ENCODE results near the gene ITGA2.

The ITGA2 gene

GRCh38 chr5:52977264-52977897 is 11.8 kb upstream of the ITGA2 start:
- Histone ChIP-seq H3K36me3 (ENCODE audit: insufficient read depth, insufficient read length, low read length) (no peaks in the 10 kb centered on the region), H3K4me1 (ENCODE audit: insufficient read depth, insufficient read length) (no peaks in the 10 kb centered on the region), H3K9ac (ENCODE audit: insufficient read length, low read depth) (no peak overlapping the region), H3K9me3 (ENCODE audit: insufficient read depth, low read length) (peaks cover 8% of the 10 kb centered on the region; the same call in 1 of the 2 replicates), H3K27me3 (ENCODE audit: insufficient read depth, insufficient read length) (no peaks in the 10 kb centered on the region), H3K4me3 (ENCODE audit: insufficient read length, low read depth) (no peak overlapping the region)
- no peak for DNase-seq (ENCODE audit: low read depth, low spot score)
- no peak for TF ChIP-seq SUZ12 (IDR thresholded peaks at IDR 0.05; ENCODE audit: extremely low read depth, insufficient read depth, insufficient read length)
- no peak for TF ChIP-seq ZNF274 (IDR thresholded peaks at IDR 0.05; ENCODE audit: low read depth, low read length)
- TF ChIP-seq YY1 (IDR thresholded peaks at IDR 0.05; ENCODE audit: insufficient read depth, insufficient read length) = no peak

GRCh38 chr5:52981507-52981906 is 7.6 kb upstream of the ITGA2 start:
- no peak for TF ChIP-seq SUZ12 (IDR thresholded peaks at IDR 0.05; ENCODE audit: extremely low read depth, insufficient read depth, insufficient read length)
- no peak overlapping the region for H3K4me3 ChIP-seq (ENCODE audit: insufficient read length, low read depth)
- no peaks in the 10 kb centered on the region for H3K4me1 ChIP-seq (ENCODE audit: insufficient read depth, insufficient read length)
- no peak overlapping the region for H3K9ac ChIP-seq (ENCODE audit: insufficient read length, low read depth)
- H3K27me3 ChIP-seq (ENCODE audit: insufficient read depth, insufficient read length) = no peaks in the 10 kb centered on the region
- H3K9me3 ChIP-seq (ENCODE audit: insufficient read depth, low read length) = peaks cover 2% of the 10 kb centered on the region; the same call in 1 of the 2 replicates
- H3K36me3 ChIP-seq (ENCODE audit: insufficient read depth, insufficient read length, low read length) = no peaks in the 10 kb centered on the region
- no peak for DNase-seq (ENCODE audit: low read depth, low spot score)

- no peaks in the 10 kb centered on the region for H3K9me3 ChIP-seq (ENCODE audit: insufficient read depth, low read length)
- H3K4me1 ChIP-seq (ENCODE audit: insufficient read depth, insufficient read length) = no peaks in the 10 kb centered on the region
- no peak overlapping the region for H3K4me3 ChIP-seq (ENCODE audit: insufficient read length, low read depth)
- no peaks in the 10 kb centered on the region for H3K36me3 ChIP-seq (ENCODE audit: insufficient read depth, insufficient read length, low read length)
- no peak for TF ChIP-seq ZNF274 (IDR thresholded peaks at IDR 0.05; ENCODE audit: low read depth, low read length)
- DNase-seq (ENCODE audit: low read depth, low spot score) = no peak
- H3K27me3 ChIP-seq (ENCODE audit: insufficient read depth, insufficient read length) = peaks cover 19% of the 10 kb centered on the region
- no peak overlapping the region for H3K9ac ChIP-seq (ENCODE audit: insufficient read length, low read depth)
Observed at GRCh38 chr5:52983731-52984636, 5.2 kb upstream of the ITGA2 start.

- DNase-seq (ENCODE audit: low read depth, low spot score) = no peak
- TF ChIP-seq YY1 (IDR thresholded peaks at IDR 0.05; ENCODE audit: insufficient read depth, insufficient read length) (no peak), ZNF274 (IDR thresholded peaks at IDR 0.05; ENCODE audit: low read depth, low read length) (no peak), SUZ12 (IDR thresholded peaks at IDR 0.05; ENCODE audit: extremely low read depth, insufficient read depth, insufficient read length) (no peak)
Observed at GRCh38 chr5:52985306-52985705, 3.8 kb upstream of the ITGA2 start.

GRCh38 chr5:52987711-52988331 is 1.3 kb upstream of the ITGA2 start:
- Histone ChIP-seq H3K36me3 (ENCODE audit: insufficient read depth, insufficient read length, low read length) (no peaks in the 10 kb centered on the region), H3K4me3 (ENCODE audit: insufficient read length, low read depth) (no peak overlapping the region), H3K27me3 (ENCODE audit: insufficient read depth, insufficient read length) (peaks cover 42% of the 10 kb centered on the region), H3K9ac (ENCODE audit: insufficient read length, low read depth) (no peak overlapping the region), H3K4me1 (ENCODE audit: insufficient read depth, insufficient read length) (no peaks in the 10 kb centered on the region), H3K9me3 (ENCODE audit: insufficient read depth, low read length) (no peaks in the 10 kb centered on the region)
- no peak for TF ChIP-seq YY1 (IDR thresholded peaks at IDR 0.05; ENCODE audit: insufficient read depth, insufficient read length)
- TF ChIP-seq ZNF274 (IDR thresholded peaks at IDR 0.05; ENCODE audit: low read depth, low read length) = no peak
- no peak for TF ChIP-seq SUZ12 (IDR thresholded peaks at IDR 0.05; ENCODE audit: extremely low read depth, insufficient read depth, insufficient read length)
- no peak for DNase-seq (ENCODE audit: low read depth, low spot score)

More at GRCh38 chr5:52985306-52985705, 3.8 kb upstream of the ITGA2 start:
- H3K27me3 ChIP-seq (ENCODE audit: insufficient read depth, insufficient read length) = peaks cover 30% of the 10 kb centered on the region
- H3K9me3 ChIP-seq (ENCODE audit: insufficient read depth, low read length) = no peaks in the 10 kb centered on the region
- no peak overlapping the region for H3K4me3 ChIP-seq (ENCODE audit: insufficient read length, low read depth)
- H3K9ac ChIP-seq (ENCODE audit: insufficient read length, low read depth) = no peak overlapping the region
- H3K36me3 ChIP-seq (ENCODE audit: insufficient read depth, insufficient read length, low read length) = no peaks in the 10 kb centered on the region
- H3K4me1 ChIP-seq (ENCODE audit: insufficient read depth, insufficient read length) = no peaks in the 10 kb centered on the region

GRCh38 chr5:52988335-52989024 is 672 bp upstream of the ITGA2 start:
- H3K9me3 ChIP-seq (ENCODE audit: insufficient read depth, low read length) = no peaks in the 10 kb centered on the region
- no peaks in the 10 kb centered on the region for H3K4me1 ChIP-seq (ENCODE audit: insufficient read depth, insufficient read length)
- H3K27me3 ChIP-seq (ENCODE audit: insufficient read depth, insufficient read length) = peaks cover 42% of the 10 kb centered on the region
- H3K36me3 ChIP-seq (ENCODE audit: insufficient read depth, insufficient read length, low read length) = no peaks in the 10 kb centered on the region
- DNase-seq (ENCODE audit: low read depth, low spot score) = no peak
- peak overlapping the region; percentile 66 for H3K4me3 ChIP-seq (ENCODE audit: insufficient read length, low read depth)
- TF ChIP-seq YY1 (IDR thresholded peaks at IDR 0.05; ENCODE audit: insufficient read depth, insufficient read length) (no peak), ZNF274 (IDR thresholded peaks at IDR 0.05; ENCODE audit: low read depth, low read length) (no peak), SUZ12 (IDR thresholded peaks at IDR 0.05; ENCODE audit: extremely low read depth, insufficient read depth, insufficient read length) (no peak)
- peak overlapping the region; percentile 74 for H3K9ac ChIP-seq (ENCODE audit: insufficient read length, low read depth)

Data from NT2/D1 (cell line).